ENCODE results near the gene PGM5.

PGM5 gene

DNA sequence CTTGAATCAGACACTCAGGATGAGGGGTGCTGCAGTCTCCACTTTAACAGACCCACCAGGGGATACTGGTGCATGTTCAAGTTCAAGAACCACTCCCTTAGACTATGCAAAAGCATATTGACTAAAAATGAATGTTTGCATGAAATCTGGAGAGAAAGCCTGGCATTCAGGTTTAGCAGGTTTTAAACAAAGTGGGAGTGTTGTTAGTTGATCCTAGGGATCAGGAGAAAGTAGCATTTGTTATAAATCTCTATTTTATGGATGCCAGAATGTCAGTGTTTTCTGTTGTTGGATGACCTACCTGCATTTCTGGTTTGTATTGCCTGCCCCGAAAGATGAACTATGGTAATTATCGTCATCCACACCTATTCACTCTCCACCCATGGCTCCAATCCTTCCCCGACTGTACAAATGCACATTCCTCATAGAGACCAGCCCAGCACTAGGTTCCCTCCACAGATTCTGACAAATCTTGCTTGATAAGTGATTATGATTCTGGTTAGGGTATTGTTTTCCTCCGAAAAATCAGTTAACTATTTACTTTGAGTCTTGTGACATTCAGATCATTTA, 167.0 kb downstream of the PGM5 start:
- DNase-seq (ENCODE audit: low read depth), result no peak
- TF ChIP-seq, protein P1, sequence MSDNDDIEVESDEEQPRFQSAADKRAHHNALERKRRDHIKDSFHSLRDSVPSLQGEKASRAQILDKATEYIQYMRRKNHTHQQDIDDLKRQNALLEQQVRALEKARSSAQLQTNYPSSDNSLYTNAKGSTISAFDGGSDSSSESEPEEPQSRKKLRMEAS (IDR thresholded peaks at IDR 0.05; ENCODE audit: low read depth, low read length), result no peak
- TF ChIP-seq MYC (IDR thresholded peaks at IDR 0.05; ENCODE audit: low read depth, low read length) (no peak), POLR2A (IDR thresholded peaks at IDR 0.05; ENCODE audit: extremely low read depth, insufficient read length) (no peak)
- TF ChIP-seq, protein P2, sequence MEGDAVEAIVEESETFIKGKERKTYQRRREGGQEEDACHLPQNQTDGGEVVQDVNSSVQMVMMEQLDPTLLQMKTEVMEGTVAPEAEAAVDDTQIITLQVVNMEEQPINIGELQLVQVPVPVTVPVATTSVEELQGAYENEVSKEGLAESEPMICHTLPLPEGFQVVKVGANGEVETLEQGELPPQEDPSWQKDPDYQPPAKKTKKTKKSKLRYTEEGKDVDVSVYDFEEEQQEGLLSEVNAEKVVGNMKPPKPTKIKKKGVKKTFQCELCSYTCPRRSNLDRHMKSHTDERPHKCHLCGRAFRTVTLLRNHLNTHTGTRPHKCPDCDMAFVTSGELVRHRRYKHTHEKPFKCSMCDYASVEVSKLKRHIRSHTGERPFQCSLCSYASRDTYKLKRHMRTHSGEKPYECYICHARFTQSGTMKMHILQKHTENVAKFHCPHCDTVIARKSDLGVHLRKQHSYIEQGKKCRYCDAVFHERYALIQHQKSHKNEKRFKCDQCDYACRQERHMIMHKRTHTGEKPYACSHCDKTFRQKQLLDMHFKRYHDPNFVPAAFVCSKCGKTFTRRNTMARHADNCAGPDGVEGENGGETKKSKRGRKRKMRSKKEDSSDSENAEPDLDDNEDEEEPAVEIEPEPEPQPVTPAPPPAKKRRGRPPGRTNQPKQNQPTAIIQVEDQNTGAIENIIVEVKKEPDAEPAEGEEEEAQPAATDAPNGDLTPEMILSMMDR (IDR thresholded peaks at IDR 0.05; ENCODE audit: low read depth, low read length), result no peak
- H3K4me3 ChIP-seq (ENCODE audit: low read depth, low read length), result no peak overlapping the region

DNA sequence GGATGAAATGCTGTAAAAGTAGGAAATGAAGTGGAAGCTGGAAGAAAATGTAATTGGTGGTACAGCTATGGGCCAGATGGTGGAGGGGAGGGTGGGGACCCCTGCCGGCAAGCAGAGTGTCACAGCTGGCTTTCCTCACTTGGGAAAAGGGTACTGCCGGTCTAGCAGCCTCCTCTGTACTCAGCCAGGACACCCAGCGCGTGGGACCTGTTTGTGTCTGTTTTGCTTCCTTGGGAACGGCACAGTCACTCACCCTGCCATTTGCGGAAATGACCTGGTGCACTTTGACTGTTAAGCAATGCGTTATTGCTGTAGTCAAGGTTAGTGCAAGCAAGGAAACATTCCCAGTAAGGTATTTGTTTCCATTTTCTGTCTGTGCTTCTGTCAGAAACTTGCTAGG, 174.2 kb downstream of the PGM5 start:
- TF ChIP-seq, protein P1 (IDR thresholded peaks at IDR 0.05; ENCODE audit: low read depth, low read length), result no peak
- TF ChIP-seq, protein P2 (IDR thresholded peaks at IDR 0.05; ENCODE audit: low read depth, low read length), result no peak
- no peak for TF ChIP-seq MYC (IDR thresholded peaks at IDR 0.05; ENCODE audit: low read depth, low read length)
- TF ChIP-seq POLR2A (IDR thresholded peaks at IDR 0.05; ENCODE audit: extremely low read depth, insufficient read length), result no peak
- H3K4me3 ChIP-seq (ENCODE audit: low read depth, low read length), result no peak overlapping the region

DNA sequence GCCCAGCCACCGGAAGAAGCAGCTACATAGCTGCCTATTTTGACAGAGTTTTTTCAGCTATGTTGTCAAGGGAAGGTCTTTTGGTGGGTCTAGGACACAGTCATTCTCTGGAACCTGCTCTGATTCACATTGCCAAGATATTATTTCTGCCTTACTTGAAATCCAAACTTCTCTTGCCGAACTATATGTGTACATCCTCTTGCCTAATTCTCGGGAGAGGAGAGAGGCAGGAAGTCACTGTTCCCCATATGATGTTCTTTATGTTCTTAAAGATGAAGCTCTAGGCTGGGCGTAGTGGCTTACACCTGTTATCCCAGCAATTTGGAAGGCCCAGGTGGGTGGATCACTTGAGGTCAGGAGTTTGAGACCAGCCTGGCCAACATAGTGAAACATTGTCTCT, 175.7 kb downstream of the PGM5 start:
- TF ChIP-seq, protein P1 (IDR thresholded peaks at IDR 0.05; ENCODE audit: low read depth, low read length), result no peak
- no peak for TF ChIP-seq MYC (IDR thresholded peaks at IDR 0.05; ENCODE audit: low read depth, low read length)
- no peak for TF ChIP-seq POLR2A (IDR thresholded peaks at IDR 0.05; ENCODE audit: extremely low read depth, insufficient read length)
- TF ChIP-seq, protein P2 (IDR thresholded peaks at IDR 0.05; ENCODE audit: low read depth, low read length), result no peak
- no peak overlapping the region for H3K4me3 ChIP-seq (ENCODE audit: low read depth, low read length)
- DNase-seq (ENCODE audit: low read depth), result no peak

More for the DNA sequence above, 174.2 kb downstream of the PGM5 start:
- no peak for DNase-seq (ENCODE audit: low read depth)

DNA sequence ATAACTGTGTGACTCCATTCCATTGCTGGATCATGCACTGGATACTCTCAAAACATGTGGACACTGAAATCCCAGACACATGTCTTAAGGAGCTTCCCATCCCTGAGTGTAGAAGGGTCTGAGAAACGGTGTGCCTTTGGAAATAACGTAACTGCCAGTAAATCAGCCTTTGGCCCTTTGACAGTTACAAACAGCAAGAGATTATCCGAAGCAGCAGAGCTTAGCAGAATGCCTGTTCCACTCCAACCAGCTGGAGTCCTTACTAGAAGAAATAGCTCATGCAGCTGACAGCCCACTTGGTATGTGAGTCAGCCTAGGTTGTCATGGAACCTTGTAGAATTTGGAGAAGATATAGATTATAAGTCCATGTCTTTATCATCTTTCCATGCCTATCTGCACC, 177.3 kb downstream of the PGM5 start:
- no peak for DNase-seq (ENCODE audit: low read depth)
- H3K4me3 ChIP-seq (ENCODE audit: low read depth, low read length), result no peak overlapping the region
- TF ChIP-seq POLR2A (IDR thresholded peaks at IDR 0.05; ENCODE audit: extremely low read depth, insufficient read length), result no peak
- no peak for TF ChIP-seq MYC (IDR thresholded peaks at IDR 0.05; ENCODE audit: low read depth, low read length)
- TF ChIP-seq, protein P2 (IDR thresholded peaks at IDR 0.05; ENCODE audit: low read depth, low read length), result no peak
- TF ChIP-seq, protein P1 (IDR thresholded peaks at IDR 0.05; ENCODE audit: low read depth, low read length), result no peak

DNA sequence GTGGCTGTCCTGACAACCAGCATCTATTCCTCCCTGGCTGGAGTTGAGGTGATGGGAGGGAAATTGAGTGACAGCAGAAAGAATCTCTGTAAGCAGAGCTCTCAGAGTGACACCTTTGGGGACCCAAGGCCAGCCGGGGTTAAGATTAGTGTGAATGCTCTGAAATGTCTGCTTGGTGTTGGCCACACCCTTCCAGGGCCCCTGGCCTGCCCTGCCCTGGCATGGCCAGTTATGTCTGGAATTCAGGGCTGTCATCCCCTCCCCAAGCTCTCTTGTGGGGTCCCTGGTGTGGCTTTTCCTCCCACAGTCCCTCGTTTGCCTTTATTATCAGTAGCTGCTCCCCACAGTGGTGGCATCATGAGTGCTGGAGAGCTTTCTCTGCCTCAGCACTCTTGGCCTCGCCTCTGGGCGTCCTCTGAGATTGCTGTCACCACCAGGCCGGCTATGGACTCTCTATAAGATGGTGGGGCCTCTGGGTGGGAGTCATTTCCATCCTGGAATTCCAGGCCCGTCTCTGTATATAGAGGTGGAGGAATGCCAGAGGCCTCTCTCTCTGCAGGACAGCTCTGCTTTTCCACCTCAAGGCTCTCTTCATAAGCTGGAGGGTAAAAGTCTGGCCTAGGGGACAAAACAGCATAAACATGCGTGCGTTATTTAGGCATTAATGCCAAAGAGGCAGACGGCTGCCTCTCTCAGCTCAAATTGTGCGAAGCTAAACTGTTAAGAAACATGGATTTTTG, 180.6 kb downstream of the PGM5 start:
- no peak overlapping the region for H3K4me3 ChIP-seq (ENCODE audit: low read depth, low read length)
- TF ChIP-seq POLR2A (IDR thresholded peaks at IDR 0.05; ENCODE audit: extremely low read depth, insufficient read length) (no peak), MYC (IDR thresholded peaks at IDR 0.05; ENCODE audit: low read depth, low read length) (no peak)
- TF ChIP-seq, protein P1 (IDR thresholded peaks at IDR 0.05; ENCODE audit: low read depth, low read length), result no peak
- TF ChIP-seq, protein P2 (IDR thresholded peaks at IDR 0.05; ENCODE audit: low read depth, low read length), result no peak
- DNase-seq (ENCODE audit: low read depth), result no peak
